ENCODE data around the gene GRB10. TPM values are rescaled to one million over a fixed set of nuclear protein-coding genes. Genes with fewer than 3 reads are reported as not detected.

The GRB10 gene
- total RNA-seq, 4 donors from 2014 or later: 40.4 to 88.6 (median 61.1) TPM

DNA sequence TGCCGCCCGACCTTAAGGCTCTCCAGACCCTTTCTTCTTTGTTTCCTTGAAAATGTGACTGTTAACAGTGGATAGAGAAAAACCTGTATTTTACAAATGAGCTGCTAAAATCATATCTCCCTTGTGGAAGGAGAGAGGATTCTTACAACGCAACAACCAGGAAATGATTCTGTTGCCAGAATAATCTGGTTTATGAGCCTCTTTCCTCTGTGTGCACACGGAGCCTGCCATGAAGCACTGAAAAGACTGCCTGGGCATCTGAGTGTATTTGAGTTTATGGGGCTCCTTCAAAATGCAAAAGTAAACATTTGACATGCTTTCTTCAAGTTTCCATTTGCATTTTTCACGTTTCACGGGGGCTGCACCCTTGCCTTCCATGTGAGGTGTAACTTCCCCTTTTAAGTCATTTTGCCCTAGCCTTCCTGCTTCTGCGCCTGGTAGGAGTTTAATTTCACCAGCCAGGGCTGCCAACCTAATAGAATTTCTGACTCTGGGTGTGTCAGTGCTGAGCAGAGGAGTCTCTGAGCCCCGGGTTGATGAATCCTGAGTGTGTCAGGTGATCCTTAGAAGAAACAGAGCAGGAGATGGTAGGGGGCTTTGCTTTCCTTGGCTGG, 101.2 kb downstream of the GRB10 start:
- peaks cover 73 to 79% of the 10 kb centered on the region in 2 donors for H3K4me1 ChIP-seq
- no peak for ATAC-seq
- H3K4me3 ChIP-seq: no peak overlapping the region
- no peaks in the 10 kb centered on the region for H3K9me3 ChIP-seq
- DNase-seq: no peak
- in situ Hi-C loops (cut with MboI; ENCODE audit: low sequenced_read_pairs in 4 of 4) (loop anchor here in 3 of 4 donors (10.0 to 25.0 kb wide), 3 partner anchors 219 to 477 kb away; partner anchors contain the start of gene FIGNL1 (in 2 of the 3)), intact Hi-C loops (cut with DNase I; ENCODE audit: low total_unique reads) (loop anchor here (10.0 kb wide), 1 partner anchor 393 kb away; no protein-coding TSS in a partner anchor)
- H3K27me3 ChIP-seq: no peaks in the 10 kb centered on the region
- peak overlapping the region in 2 of 4 donors; percentile 89 to 97 for H3K27ac ChIP-seq
- TF ChIP-seq, protein P1, sequence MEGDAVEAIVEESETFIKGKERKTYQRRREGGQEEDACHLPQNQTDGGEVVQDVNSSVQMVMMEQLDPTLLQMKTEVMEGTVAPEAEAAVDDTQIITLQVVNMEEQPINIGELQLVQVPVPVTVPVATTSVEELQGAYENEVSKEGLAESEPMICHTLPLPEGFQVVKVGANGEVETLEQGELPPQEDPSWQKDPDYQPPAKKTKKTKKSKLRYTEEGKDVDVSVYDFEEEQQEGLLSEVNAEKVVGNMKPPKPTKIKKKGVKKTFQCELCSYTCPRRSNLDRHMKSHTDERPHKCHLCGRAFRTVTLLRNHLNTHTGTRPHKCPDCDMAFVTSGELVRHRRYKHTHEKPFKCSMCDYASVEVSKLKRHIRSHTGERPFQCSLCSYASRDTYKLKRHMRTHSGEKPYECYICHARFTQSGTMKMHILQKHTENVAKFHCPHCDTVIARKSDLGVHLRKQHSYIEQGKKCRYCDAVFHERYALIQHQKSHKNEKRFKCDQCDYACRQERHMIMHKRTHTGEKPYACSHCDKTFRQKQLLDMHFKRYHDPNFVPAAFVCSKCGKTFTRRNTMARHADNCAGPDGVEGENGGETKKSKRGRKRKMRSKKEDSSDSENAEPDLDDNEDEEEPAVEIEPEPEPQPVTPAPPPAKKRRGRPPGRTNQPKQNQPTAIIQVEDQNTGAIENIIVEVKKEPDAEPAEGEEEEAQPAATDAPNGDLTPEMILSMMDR (IDR thresholded peaks at IDR 0.05 in 4 of 5, conservative IDR thresholded peaks at IDR 0.05 in 1 of 5): no peak
- no peak for TF ChIP-seq POLR2A (IDR thresholded peaks at IDR 0.05)
- no peaks in the 10 kb centered on the region for H3K36me3 ChIP-seq

DNA sequence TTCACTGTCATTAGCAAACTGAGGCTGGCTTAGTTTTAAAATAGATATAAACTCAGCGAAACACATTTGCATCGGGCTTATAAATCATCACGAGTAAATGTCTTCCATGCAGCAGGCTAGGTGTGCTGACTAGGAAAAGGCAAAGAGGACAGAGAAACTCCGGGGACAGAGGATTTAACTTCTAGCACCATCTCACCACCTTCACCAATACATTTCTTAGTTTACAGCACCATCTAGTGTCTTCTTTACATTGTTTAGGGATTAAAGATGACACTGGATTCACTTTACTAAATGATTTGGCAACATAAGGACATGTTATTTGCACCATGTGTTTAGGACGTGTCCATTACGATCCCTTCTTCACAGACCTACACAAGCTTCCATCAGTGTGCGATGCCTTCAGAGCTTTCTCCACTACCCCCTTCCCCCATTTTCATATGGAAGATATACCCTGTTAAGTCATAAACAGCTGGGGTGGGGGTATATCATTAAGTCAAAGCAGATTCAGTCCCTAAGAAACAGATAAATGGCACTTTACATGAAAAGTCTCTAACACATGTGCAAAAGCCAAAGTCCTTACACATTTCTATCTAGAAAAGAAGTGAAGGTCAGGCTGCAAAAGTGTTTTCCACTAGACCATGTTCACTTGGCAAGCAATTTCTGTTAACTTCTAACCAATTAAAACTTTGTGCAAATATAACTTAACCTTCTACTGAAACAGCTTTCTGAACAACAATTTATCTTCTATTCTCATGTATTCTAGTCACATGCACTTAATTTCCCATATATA, 103.3 kb downstream of the GRB10 start:
- in situ Hi-C loops (cut with MboI; ENCODE audit: low sequenced_read_pairs in 4 of 4) (loop anchor here (5.0 to 25.0 kb wide), 4 partner anchors 212 to 475 kb away; partner anchors contain the start of gene FIGNL1 (in 2 of the 4)), intact Hi-C loops (cut with DNase I; ENCODE audit: low total_unique reads) (loop anchor here (1.0 to 10.0 kb wide), 6 partner anchors 22 to 395 kb away; no protein-coding TSS in a partner anchor)
- Histone ChIP-seq H3K4me3 (no peak overlapping the region), H3K36me3 (no peaks in the 10 kb centered on the region), H3K4me1 (peaks cover 73 to 79% of the 10 kb centered on the region in 2 donors), H3K27me3 (no peaks in the 10 kb centered on the region), H3K27ac (peak overlapping the region; percentile 73 to 97 (median 84)), H3K9me3 (no peaks in the 10 kb centered on the region)
- ATAC-seq: peak; percentile 85 to 88
- no peak for DNase-seq
- TF ChIP-seq POLR2A (IDR thresholded peaks at IDR 0.05): peak; percentile 16 to 44
- TF ChIP-seq, protein P1 (IDR thresholded peaks at IDR 0.05 in 4 of 5, conservative IDR thresholded peaks at IDR 0.05 in 1 of 5): peak; percentile 41 to 68 (median 48)

- intact Hi-C loops (cut with DNase I; ENCODE audit: low total_unique reads) (loop anchor here (2.0 to 5.0 kb wide), 2 partner anchors 48 to 176 kb away; no protein-coding TSS in a partner anchor), in situ Hi-C loops (cut with MboI; ENCODE audit: low sequenced_read_pairs in 4 of 4) (loop anchor here (5.0 to 25.0 kb wide), 3 partner anchors 211 to 466 kb away; partner anchors contain the start of gene FIGNL1 (in 2 of the 4))
- ATAC-seq (peak in 1 of 2 donors; percentile 30), DNase-seq (no peak)
- Histone ChIP-seq H3K9me3 (no peaks in the 10 kb centered on the region), H3K27ac (peak overlapping the region; percentile 73 to 97 (median 84)), H3K36me3 (peaks cover 0 to 8% of the 10 kb centered on the region in 2 donors), H3K27me3 (no peaks in the 10 kb centered on the region), H3K4me1 (peaks cover 76 to 86% of the 10 kb centered on the region in 2 donors), H3K4me3 (peak overlapping the region in 1 of 4 donors; percentile 5)
- TF ChIP-seq, protein P1 (IDR thresholded peaks at IDR 0.05 in 4 of 5, conservative IDR thresholded peaks at IDR 0.05 in 1 of 5): no peak
- no peak for TF ChIP-seq POLR2A (IDR thresholded peaks at IDR 0.05)
These were observed 104.1 kb downstream of the GRB10 start for GRCh38 chr7:50678586-50678985.

DNA sequence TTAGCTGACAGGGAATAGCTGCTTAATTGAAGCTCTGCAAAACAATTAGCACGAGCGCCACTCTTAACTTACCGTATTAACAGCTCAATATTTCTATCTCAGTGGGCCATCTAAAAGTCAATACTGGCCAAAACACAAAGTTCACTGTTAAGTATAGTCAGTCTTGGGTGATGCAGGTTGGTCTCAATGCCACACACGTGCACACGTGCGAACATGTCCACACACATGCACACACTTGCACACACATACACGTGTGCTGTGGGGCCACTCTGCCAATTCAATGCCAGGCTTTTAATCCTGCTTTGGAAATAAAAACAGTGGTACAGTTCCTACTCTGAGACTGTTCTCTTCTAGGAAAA, 105.1 kb downstream of the GRB10 start:
- Histone ChIP-seq H3K27ac (peak overlapping the region; percentile 73 to 97 (median 84)), H3K4me3 (no peak overlapping the region), H3K27me3 (no peaks in the 10 kb centered on the region), H3K4me1 (peaks cover 75 to 87% of the 10 kb centered on the region in 2 donors), H3K36me3 (peaks cover 0 to 9% of the 10 kb centered on the region in 2 donors), H3K9me3 (no peaks in the 10 kb centered on the region)
- DNase-seq (no peak), ATAC-seq (no peak)
- intact Hi-C loops (cut with DNase I; ENCODE audit: low total_unique reads): loop anchor here (1.0 to 5.0 kb wide), 2 partner anchors 9 to 175 kb away; no protein-coding TSS in a partner anchor
- in situ Hi-C loops (cut with MboI; ENCODE audit: low sequenced_read_pairs in 4 of 4): loop anchor here (5.0 to 25.0 kb wide), 3 partner anchors 210 to 465 kb away; partner anchors contain the start of gene FIGNL1 (in 2 of the 4)
- TF ChIP-seq, protein P1 (IDR thresholded peaks at IDR 0.05 in 4 of 5, conservative IDR thresholded peaks at IDR 0.05 in 1 of 5): no peak
- no peak for TF ChIP-seq POLR2A (IDR thresholded peaks at IDR 0.05)
